ENCODE results near the gene SGMS1. TPM values are rescaled to one million over a fixed set of nuclear protein-coding genes. Genes with fewer than 3 reads are reported as not detected.
"Not testable (repeated sequence)": the region's sequence is repeated elsewhere in the genome, so short reads cannot be mapped to it uniquely, and the experiment has no call there.

Gene SGMS1
- polyA plus RNA-seq, 10 donors = 20.0 to 29.5 (median 22.8) TPM

GRCh38 chr10:50558371-50558770 is 65.4 kb downstream of the SGMS1 start:
- no peak for DNase-seq

- no peak for DNase-seq
Observed at GRCh38 chr10:50557130-50557682, 66.5 kb downstream of the SGMS1 start.

- peak in 1 of 3 donors; percentile 29 for DNase-seq
Observed at GRCh38 chr10:50556237-50557120, 67.3 kb downstream of the SGMS1 start.

- DNase-seq = peak in 1 of 3 donors; percentile 45
Observed at GRCh38 chr10:50554995-50555568, 68.7 kb downstream of the SGMS1 start.

- DNase-seq = peak in 1 of 3 donors; percentile 36
Observed at GRCh38 chr10:50554376-50554994, 69.3 kb downstream of the SGMS1 start.

GRCh38 chr10:50552771-50553535 is 70.8 kb downstream of the SGMS1 start:
- no peak for DNase-seq

GRCh38 chr10:50552308-50552707 is 71.4 kb downstream of the SGMS1 start:
- DNase-seq = peak in 1 of 3 donors; percentile 38

GRCh38 chr10:50551894-50552293 is 71.9 kb downstream of the SGMS1 start:
- DNase-seq = no peak

- DNase-seq = no peak
Observed at GRCh38 chr10:50550291-50550839, 73.4 kb downstream of the SGMS1 start.

- DNase-seq = not testable (repeated sequence)
Observed at GRCh38 chr10:50549186-50549585, 74.6 kb downstream of the SGMS1 start.

GRCh38 chr10:50548481-50548880 is 75.3 kb downstream of the SGMS1 start:
- not testable (repeated sequence) for DNase-seq

GRCh38 chr10:50546287-50546686 is 77.5 kb downstream of the SGMS1 start:
- DNase-seq = not testable (repeated sequence)

GRCh38 chr10:50545846-50546245 is 77.9 kb downstream of the SGMS1 start:
- no peak for DNase-seq

- DNase-seq = no peak
Observed at GRCh38 chr10:50544857-50545429, 78.8 kb downstream of the SGMS1 start.

GRCh38 chr10:50544095-50544856 is 79.5 kb downstream of the SGMS1 start:
- DNase-seq = no peak

GRCh38 chr10:50542871-50543270 is 80.9 kb downstream of the SGMS1 start:
- DNase-seq = peak in 1 of 3 donors; percentile 30

- no peak for DNase-seq
Observed at GRCh38 chr10:50541921-50542320, 81.8 kb downstream of the SGMS1 start.

- DNase-seq = no peak
Observed at GRCh38 chr10:50541317-50541716, 82.4 kb downstream of the SGMS1 start.

GRCh38 chr10:50540826-50541122 is 83.0 kb downstream of the SGMS1 start:
- no peak for DNase-seq

- no peak for DNase-seq
Observed at GRCh38 chr10:50540069-50540825, 83.5 kb downstream of the SGMS1 start.

Data from muscle of back (tissue), 11 donors.